Ovary (tissue), 9 donors: ENCODE results near the gene PERM1. TPM values are rescaled to one million over a fixed set of nuclear protein-coding genes. Genes with fewer than 3 reads are reported as not detected.
"Not testable (repeated sequence)": the region's sequence is repeated elsewhere in the genome, so short reads cannot be mapped to it uniquely, and the experiment has no call there.

Experiments used
- DNase-seq, 5 donors: peaks; one replicate each; pipeline ENCODE4 v3.0.0-alpha.2; 2019 to 2020
- H3K27ac ChIP-seq, 2 donors: fragments of 200-600 bp; one replicate each; pipeline versions ENCODE4 v1.5.1 to v1.8.0; 2019 to 2022
- H3K27me3 ChIP-seq: fragments of 200-600 bp; one replicate; pipeline ENCODE4 v1.8.0; 2022
- H3K36me3 ChIP-seq: fragments of 200-600 bp; sonication (generic); one replicate; pipeline ENCODE4 v1.5.1; 2019
- H3K4me1 ChIP-seq: one replicate; pipeline ENCODE4 v1.8.1; 2013; ENCODE audit warnings: mild to moderate bottlenecking, moderate library complexity; ENCODE audit not compliant: insufficient read depth
- H3K4me3 ChIP-seq: fragments of 200-600 bp; sonication (generic); one replicate; pipeline ENCODE4 v1.5.1; 2017
- H3K9me3 ChIP-seq, 2 donors: fragments of 200-600 bp in 1 of 2; sonication (generic) in 1 of 2; one replicate each; pipeline versions ENCODE4 v1.5.1 to v1.8.1; 2013 to 2019; ENCODE audit warnings: mild to moderate bottlenecking in 1 of 2, moderate library complexity in 1 of 2
- CTCF ChIP-seq, 3 donors: fragments of 450-650 bp in 2 of 3; fragments of 200-600 bp in 1 of 3; IDR thresholded peaks; one replicate each; pipeline versions ENCODE4 v1.5.1 to v1.8.0; 2016 to 2022; ENCODE audit warnings: antibody characterized with exemption in 3 of 3, mild to moderate bottlenecking in 1 of 3
- EP300 ChIP-seq: sonication (generic); formaldehyde crosslinking; IDR thresholded peaks from one replicate; pipeline ENCODE4 v1.6.1; 2017; ENCODE audit warnings: antibody characterized with exemption
- POLR2A ChIP-seq: fragments of 450-650 bp; IDR thresholded peaks from one replicate; pipeline ENCODE4 v1.6.1; 2017; ENCODE audit warnings: antibody characterized with exemption, mild to moderate bottlenecking, moderate library complexity
- WGBS, 3 donors: extraction: QIAGEN DNeasy Blood & Tissue Kit in 1 of 3; methylation state at CpG; one replicate each; pipeline versions ENCODE4 v1.1.5 to v1.1.7; 2013 to 2017; 5-methylcytosine and 5-hydroxymethylcytosine counted together
- intact Hi-C, 4 donors: fragments of 100-400 bp; cut with DNase I; formaldehyde crosslinking; loops; one replicate each; pipeline versions ENCODE4 v1.11.0 to v1.15.1; 2022 to 2023
- polyA plus RNA-seq, 2 donors: library from polyadenylated mRNA; stranded (reverse); fragments of 200-250 nt in 1 of 2; fragments of 350-450 nt in 1 of 2; fragmentation: Illumina TruSeq in 1 of 2; extraction: RNeasy Lipid Tissue Mini Kit (QIAGEN cat#74804) in 1 of 2; gene quantifications; one replicate each; pipeline ENCODE4 v1.2.3, GENCODE V29; 2013 to 2014
- total RNA-seq, 7 donors: library from RNA; depleted of rRNA in 2 of 7; stranded (reverse); fragments of >200 nt in 2 of 7; fragmentation: NEBNext Ultra II Directional in 3 of 7; extraction: Animal tissue kit (Norgen Biotek cat#: 25700) in 3 of 7; gene quantifications; one replicate each; pipeline versions ENCODE4 v1.1.0 to v1.2.4, GENCODE V29; 2016 to 2023
- donor health status: DM: no; HTN: no; CAD: no; lungs with moderate emphysema.
- donor health status: DM: no; HTN: no; CAD: no.
- donor health status: Bipolar disorder and iron deficiency.
- donor health status: DM: yes; HTN: yes; CAD: no.
- donor health status: DM: no; HTN: no; CAD: no.
- donor health status: DM: yes; HTN: yes; CAD: no.

PERM1 gene
- total and polyA plus RNA-seq, 9 donors: 0.07 to 0.34 (median 0.28) TPM; not detected in 4

- Histone ChIP-seq H3K9me3 (no peaks in the 10 kb centered on the region), H3K36me3 (no peaks in the 10 kb centered on the region), H3K27me3 (no peaks in the 10 kb centered on the region), H3K4me1 (no peaks in the 10 kb centered on the region), H3K4me3 (no peak overlapping the region), H3K27ac (no peak overlapping the region)
- TF ChIP-seq POLR2A: no peak
- no peak for TF ChIP-seq EP300
- no peak for TF ChIP-seq CTCF (IDR thresholded peaks at IDR 0.05)
- intact Hi-C loops: no loop called here
- 95 to 96% (median 96%) methylated on average over 23 of the region's 23 CpGs for WGBS, 3 donors
- no peak for DNase-seq
These were observed 31.0 kb downstream of the PERM1 start for GRCh38 chr1:950881-951280.

- WGBS, 3 donors: 92 to 95% (median 93%) methylated on average over 9 of the region's 9 CpGs
- DNase-seq: no peak
- H3K36me3 ChIP-seq: no peaks in the 10 kb centered on the region
- H3K27ac ChIP-seq: no peak overlapping the region
- H3K9me3 ChIP-seq: no peaks in the 10 kb centered on the region
- TF ChIP-seq EP300 (no peak), CTCF (IDR thresholded peaks at IDR 0.05) (no peak), POLR2A (no peak)
- H3K4me3 ChIP-seq: no peak overlapping the region
- intact Hi-C loops: no loop called here
- H3K27me3 ChIP-seq: no peaks in the 10 kb centered on the region
- H3K4me1 ChIP-seq: peaks cover 1% of the 10 kb centered on the region
These were observed 31.6 kb downstream of the PERM1 start for GRCh38 chr1:950268-950667.

- no peak overlapping the region for H3K27ac ChIP-seq
- H3K4me1 ChIP-seq: peaks cover 15% of the 10 kb centered on the region
- H3K36me3 ChIP-seq: no peaks in the 10 kb centered on the region
- TF ChIP-seq CTCF (IDR thresholded peaks at IDR 0.05): no peak
- no peaks in the 10 kb centered on the region for H3K27me3 ChIP-seq
- no peak for DNase-seq
- H3K4me3 ChIP-seq: no peak overlapping the region
- 94 to 98% (median 97%) methylated on average over 15 of the region's 15 CpGs for WGBS, 3 donors
- intact Hi-C loops: no loop called here
- H3K9me3 ChIP-seq: no peaks in the 10 kb centered on the region
These were observed 33.9 kb downstream of the PERM1 start for GRCh38 chr1:947958-948357.

- H3K4me1 ChIP-seq: peaks cover 20% of the 10 kb centered on the region
- DNase-seq, H3K9me3 ChIP-seq, H3K36me3 ChIP-seq, H3K27me3 ChIP-seq, H3K27ac ChIP-seq, H3K4me3 ChIP-seq, intact Hi-C loops: not testable (repeated sequence)
- 94 to 98% (median 96%) methylated on average over 13 of the region's 13 CpGs for WGBS, 3 donors
These were observed 35.1 kb downstream of the PERM1 start for GRCh38 chr1:946811-947210.

DNA sequence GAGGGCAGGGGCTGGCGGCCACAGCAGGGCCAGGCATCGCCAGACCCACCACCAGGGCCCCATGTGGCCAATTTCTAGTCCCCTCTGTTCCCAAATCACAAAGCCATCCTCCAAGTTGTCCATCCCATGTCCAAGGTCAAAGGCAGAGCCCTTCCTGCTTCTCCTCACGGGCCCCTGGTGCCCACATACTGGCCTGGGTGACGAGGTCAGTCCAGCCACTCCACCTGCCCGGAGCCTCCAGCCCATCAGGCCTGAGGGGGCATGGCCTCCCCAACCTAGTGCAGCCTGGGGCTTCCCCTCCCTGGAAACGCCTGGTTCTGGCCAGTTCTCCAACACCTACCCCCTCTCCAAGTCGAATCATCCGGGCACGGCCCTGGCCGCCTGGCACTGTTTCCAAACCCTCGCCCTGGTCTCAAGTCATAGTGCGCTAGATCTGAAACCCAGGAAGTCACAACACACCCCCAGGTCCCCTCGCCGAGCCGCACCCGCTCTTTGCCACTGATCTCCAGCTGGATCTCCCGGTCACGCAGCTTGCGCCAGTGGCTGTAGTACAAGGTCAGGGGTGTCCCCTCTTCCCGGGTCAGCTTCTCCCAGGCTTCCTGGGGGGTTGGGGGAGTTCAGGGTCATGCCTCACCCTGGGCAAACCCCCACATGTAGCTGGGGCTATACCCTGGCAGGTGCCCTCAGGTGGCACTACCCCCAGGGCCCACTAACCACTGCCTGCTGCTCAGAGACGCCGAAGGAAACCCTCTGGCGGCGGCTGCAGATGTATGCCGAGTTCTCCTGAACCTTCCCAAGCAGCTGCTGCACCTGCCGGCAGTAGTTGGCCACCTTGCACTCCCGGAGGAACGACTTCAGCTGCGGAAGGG is 36.0 kb downstream of the PERM1 start:
- H3K4me3 ChIP-seq: no peak overlapping the region
- 95 to 97% (median 95%) methylated on average over 27 to 29 of the region's 29 CpGs for WGBS, 3 donors
- DNase-seq: no peak
- H3K4me1 ChIP-seq: peaks cover 23% of the 10 kb centered on the region
- intact Hi-C loops: no loop called here
- peaks cover 6% of the 10 kb centered on the region for H3K27me3 ChIP-seq
- no peaks in the 10 kb centered on the region for H3K9me3 ChIP-seq
- no peaks in the 10 kb centered on the region for H3K36me3 ChIP-seq
- TF ChIP-seq CTCF (IDR thresholded peaks at IDR 0.05) (no peak), POLR2A (no peak), EP300 (no peak)
- H3K27ac ChIP-seq: no peak overlapping the region
